HCT116 (cell line): ENCODE data around the gene SCAF1. TPM values are rescaled to one million over a fixed set of nuclear protein-coding genes. Genes with fewer than 3 reads are reported as not detected.

Experiments used
- ATAC-seq: fragments of 200-7000 bp; cut with Tn5 transposase; 2 replicates; pipeline ENCODE4 v1.9.1; 2020; ENCODE audit warnings: mild to moderate bottlenecking, moderate library complexity
- BruUV-seq: library from RNA; stranded (reverse); fragments of 400-500 nt; replicated peaks from 2 replicates; lab custom pipeline; 2021; lab: Mats Ljungman, UMichigan
- CTCF ChIA-PET: fragments of 300-600 bp; sonication (Branson Sonifier 250); formaldehyde crosslinking; loops from one replicate; lab custom pipeline; 2021; ENCODE audit warnings: antibody characterized with exemption; lab: Charles Lee
- POLR2A ChIA-PET: fragments of 300-600, 350-600 bp; sonication (Branson Sonifier 250); formaldehyde crosslinking; loops from one replicate; lab custom pipeline; 2021; ENCODE audit warnings: antibody characterized with exemption; lab: Charles Lee
- RAD21 ChIA-PET, 2 experiments: fragments of 300-600 bp; sonication (Branson Sonifier 250); formaldehyde crosslinking; loops; one replicate each; lab custom pipeline; 2023; ENCODE audit warnings: low total read pairs in 2 of 2; ENCODE audit not compliant: uncharacterized antibody in 2 of 2, unreplicated experiment in 2 of 2, low non-redundant PET in 1 of 2; lab: Charles Lee
- DNase-seq: peaks from one replicate; pipeline ENCODE4 v3.0.0-alpha.2; 2010; ENCODE audit warnings: low read depth, low spot score
- H2AFZ ChIP-seq: fragments of 200-600 bp; shearing (Covaris generic), sonication (generic); 2 replicates; pipeline ENCODE4 v1.6.1; 2017; ENCODE audit warnings: low read depth, mixed run types, mixed read lengths, antibody characterized with exemption, low read length; ENCODE audit not compliant: poor library complexity, severe bottlenecking
- H3K27ac ChIP-seq: 2 replicates; pipeline ENCODE4 v1.5.1; 2012; ENCODE audit warnings: low read depth, low read length
- H3K27me3 ChIP-seq: fragments of 200-600 bp; sonication (generic); 2 replicates; pipeline ENCODE4 v1.6.1; 2016; ENCODE audit warnings: mixed run types, low read length, mixed read lengths; ENCODE audit not compliant: insufficient read depth
- H3K36me3 ChIP-seq, 2 experiments: fragments of 200-500 bp in 1 of 2; fragments of 200-600 bp in 1 of 2; sonication (Bioruptor generic) in 1 of 2; sonication (generic) in 1 of 2; 2 replicates each; pipeline versions ENCODE4 v1.5.1 to v1.6.1; 2014 to 2016; ENCODE audit warnings: low read length in 2 of 2, inconsistent platforms in 1 of 2, mixed read lengths in 1 of 2, mixed run types in 1 of 2; ENCODE audit not compliant: insufficient read depth in 2 of 2, control insufficient read depth in 1 of 2
- H3K4me1 ChIP-seq, 2 experiments: fragments of 200-600 bp in 1 of 2; sonication (generic) in 1 of 2; 2 replicates each; pipeline versions ENCODE4 v1.5.1 to v1.6.1; 2012 to 2017; ENCODE audit warnings: low read length in 2 of 2, inconsistent platforms in 1 of 2, mild to moderate bottlenecking in 1 of 2, mixed read lengths in 1 of 2, mixed run types in 1 of 2, moderate library complexity in 1 of 2; ENCODE audit not compliant: insufficient read depth in 2 of 2, control insufficient read depth in 1 of 2
- H3K4me2 ChIP-seq: fragments of 200-600 bp; sonication (generic); 2 replicates; pipeline ENCODE4 v1.6.1; 2017; ENCODE audit warnings: mixed run types, low read length, mixed read lengths
- H3K4me3 ChIP-seq, 2 experiments: fragments of 200-600 bp in 1 of 2; sonication (generic) in 1 of 2; replicated peaks in 1 of 2; 2 replicates each; pipeline ENCODE4 v1.5.1; 2011 to 2016; ENCODE audit warnings: low read length in 2 of 2, control low read depth in 1 of 2, low read depth in 1 of 2, mild to moderate bottlenecking in 1 of 2, mixed read lengths in 1 of 2, mixed run types in 1 of 2
- H3K79me2 ChIP-seq: fragments of 200-600 bp; sonication (generic); 2 replicates; pipeline ENCODE4 v1.6.1; 2017; ENCODE audit warnings: mild to moderate bottlenecking, mixed run types, low read length, moderate library complexity, mixed read lengths; ENCODE audit not compliant: insufficient read depth
- H3K9ac ChIP-seq: fragments of 200-600 bp; sonication (generic); 2 replicates; pipeline ENCODE4 v1.6.1; 2016; ENCODE audit warnings: low read length, mixed read lengths
- H3K9me2 ChIP-seq: fragments of 200-600 bp; sonication (generic), shearing (Covaris generic); 2 replicates; pipeline ENCODE4 v1.6.1; 2017; ENCODE audit warnings: mixed run types, mild to moderate bottlenecking, moderate library complexity; ENCODE audit not compliant: insufficient read depth
- H3K9me3 ChIP-seq, 2 experiments: fragments of 200-500 bp in 1 of 2; fragments of 200-600 bp in 1 of 2; sonication (Bioruptor generic) in 1 of 2; sonication (generic) in 1 of 2; 2 replicates each; pipeline ENCODE4 v1.6.1; 2014 to 2017; ENCODE audit warnings: low read length in 2 of 2, mixed read lengths in 2 of 2, inconsistent platforms in 1 of 2, low read depth in 1 of 2, mild to moderate bottlenecking in 1 of 2, mixed run types in 1 of 2, moderate library complexity in 1 of 2; ENCODE audit not compliant: control insufficient read depth in 1 of 2, insufficient read depth in 1 of 2
- H4K20me1 ChIP-seq: fragments of 200-600 bp; sonication (generic), shearing (Covaris generic); 2 replicates; pipeline ENCODE4 v1.6.1; 2017; ENCODE audit warnings: mixed run types, mild to moderate bottlenecking, moderate library complexity; ENCODE audit not compliant: insufficient read depth
- ATF3 ChIP-seq: IDR thresholded peaks from 2 replicates; pipeline ENCODE4 v1.6.1; 2012
- CBX3 ChIP-seq: IDR thresholded peaks from 2 replicates; pipeline ENCODE4 v1.6.1; 2012; ENCODE audit warnings: low read depth
- CTCF ChIP-seq, 3 experiments: fragments of 200-600 bp in 1 of 3; sonication (generic) in 1 of 3; IDR thresholded peaks in 2 of 3; conservative IDR thresholded peaks in 1 of 3; 2 replicates each; pipeline ENCODE4 v1.5.1; 2012 to 2017; ENCODE audit warnings: low read depth in 2 of 3, low read length in 2 of 3, antibody characterized with exemption in 1 of 3, borderline replicate concordance in 1 of 3, control low read depth in 1 of 3, mild to moderate bottlenecking in 1 of 3, mixed read lengths in 1 of 3, mixed run types in 1 of 3, moderate library complexity in 1 of 3; ENCODE audit not compliant: insufficient read depth in 1 of 3
- EGR1 ChIP-seq: IDR thresholded peaks from 2 replicates; pipeline ENCODE4 v1.6.1; 2012; ENCODE audit warnings: low read depth
- ELF1 ChIP-seq: IDR thresholded peaks from 2 replicates; pipeline ENCODE4 v1.6.1; 2012; ENCODE audit warnings: low read depth, borderline replicate concordance
- EZH2 ChIP-seq: fragments of 200-600 bp; sonication (generic); IDR thresholded peaks from 2 replicates; pipeline ENCODE4 v1.6.1; 2017; ENCODE audit warnings: antibody characterized with exemption, mixed run types
- EZH2phosphoT487 ChIP-seq: fragments of 200-600 bp; IDR thresholded peaks from 2 replicates; pipeline ENCODE4 v1.6.1; 2018; ENCODE audit warnings: antibody characterized with exemption, borderline replicate concordance
- FOSL1 ChIP-seq: IDR thresholded peaks from 2 replicates; pipeline ENCODE4 v1.6.1; 2012; ENCODE audit warnings: low read depth
- JUND ChIP-seq: IDR thresholded peaks from 2 replicates; pipeline ENCODE4 v1.6.1; 2012
- MAX ChIP-seq: IDR thresholded peaks from 2 replicates; pipeline ENCODE4 v1.6.1; 2012
- POLR2AphosphoS5 ChIP-seq: IDR thresholded peaks from 2 replicates; pipeline ENCODE4 v1.6.1; 2011; ENCODE audit warnings: mild to moderate bottlenecking, low read depth, low read length, moderate library complexity
- RAD21 ChIP-seq: IDR thresholded peaks from 2 replicates; pipeline ENCODE4 v1.6.1; 2012; ENCODE audit warnings: low read depth, mild to moderate bottlenecking
- SIN3A ChIP-seq: IDR thresholded peaks from 2 replicates; pipeline ENCODE4 v1.6.1; 2012; ENCODE audit warnings: low read depth
- SP1 ChIP-seq: IDR thresholded peaks from 2 replicates; pipeline ENCODE4 v1.6.1; 2012; ENCODE audit warnings: low read depth
- SRF ChIP-seq: IDR thresholded peaks from 2 replicates; pipeline ENCODE4 v1.6.1; 2012; ENCODE audit warnings: low read depth
- YY1 ChIP-seq: IDR thresholded peaks from 2 replicates; pipeline ENCODE4 v1.6.1; 2011; ENCODE audit warnings: low read length, low read depth, moderate library complexity, mild to moderate bottlenecking; ENCODE audit not compliant: insufficient replicate concordance; ENCODE audit errors: extremely low read depth
- ZFX ChIP-seq: fragments of 450-650 bp; IDR thresholded peaks from 2 replicates; pipeline ENCODE4 v1.6.1; 2017
- intact Hi-C: fragments of 100-400 bp; cut with micrococcal nuclease; formaldehyde crosslinking; loops from 2 replicates; pipeline ENCODE4 v1.10.0; 2022
- total RNA-seq: library from RNA; stranded (reverse); gene quantifications from one replicate; pipeline ENCODE4 v1.2.1, GENCODE V29; 2021; ENCODE audit not compliant: unreplicated experiment

The SCAF1 gene
- total RNA-seq, 1 experiment from 2014 or later: 96.8 TPM

GRCh38 chr19:49663224-49663623, 21.2 kb downstream of the SCAF1 start:
- no peaks in the 10 kb centered on the region for H3K27me3 ChIP-seq
- ChIA-PET CTCF (no interaction called here), POLR2A (interaction anchor here (2.5 to 2.9 kb wide), 2 partner anchors 12 to 23 kb away, joined by 24 to 53 read pairs; partner anchors contain the start of genes PRMT1 and RRAS), RAD21 (no interaction called here)
- H3K4me3 ChIP-seq: no peak overlapping the region
- H3K4me2 ChIP-seq: peak overlapping the region; percentile 78; the same call in 1 of the 2 replicates
- peak overlapping the region; percentile 95; the same call in 1 of the 2 replicates for H3K27ac ChIP-seq
- H3K9ac ChIP-seq: no peak overlapping the region; the same call in 1 of the 2 replicates
- ATAC-seq (no peak), DNase-seq (no peak)
- no peaks in the 10 kb centered on the region for H4K20me1 ChIP-seq
- peaks cover 47% of the 10 kb centered on the region for H3K79me2 ChIP-seq
- TF ChIP-seq CTCF (IDR thresholded peaks at IDR 0.05 in 2 of 3, conservative IDR thresholded peaks at IDR 0.05 in 1 of 3; ENCODE audit: borderline replicate concordance in 1 of 3, insufficient read depth in 1 of 3, low read depth in 2 of 3, low read length in 2 of 3) (no peak), POLR2AphosphoS5 (peak; percentile 36; the same call in 1 of the 2 replicates)
- H3K9me2 ChIP-seq: no peaks in the 10 kb centered on the region
- BruUV-seq: no TSS peak
- intact Hi-C loops: no loop called here
- H3K4me1 ChIP-seq: peaks cover 6 to 24% of the 10 kb centered on the region in 2 experiments; a peak in 3 of 4 replicates
- no peak overlapping the region for H2AFZ ChIP-seq
- peaks cover 12 to 45% of the 10 kb centered on the region in 2 experiments; a peak in 3 of 4 replicates for H3K36me3 ChIP-seq
- no peaks in the 10 kb centered on the region for H3K9me3 ChIP-seq

GRCh38 chr19:49664171-49665035, 22.4 kb downstream of the SCAF1 start:
- Histone ChIP-seq H3K4me3 (peak overlapping the region; percentile 90 to 95), H3K9me3 (no peaks in the 10 kb centered on the region), H3K27ac (peak overlapping the region; percentile 95), H4K20me1 (no peaks in the 10 kb centered on the region), H3K4me2 (peak overlapping the region; percentile 78), H2AFZ (no peak overlapping the region), H3K9ac (peak overlapping the region; percentile 91), H3K36me3 (peaks cover 8 to 39% of the 10 kb centered on the region in 2 experiments), H3K4me1 (peaks cover 6 to 25% of the 10 kb centered on the region in 2 experiments; a peak in 3 of 4 replicates), H3K9me2 (no peaks in the 10 kb centered on the region), H3K27me3 (no peaks in the 10 kb centered on the region), H3K79me2 (peaks cover 58% of the 10 kb centered on the region)
- CTCF ChIA-PET: interaction anchor here (0.8 to 2.2 kb wide), 6 partner anchors 11 to 94 kb away, joined by 3 to 6 read pairs (median 4); partner anchors contain the start of genes PRMT1, RRAS and SCAF1
- POLR2A ChIA-PET: interaction anchor here (1.1 to 2.9 kb wide), 7 partner anchors 8 to 186 kb away, joined by 3 to 53 read pairs (median 9); partner anchors contain the start of genes PRMT1, RRAS and SCAF1
- ATAC-seq: peak; percentile 82
- RAD21 ChIA-PET: no interaction called here
- intact Hi-C loops: loop anchor here (1.0 kb wide), 1 partner anchor 22 kb away; the partner anchor contains the start of gene SCAF1
- DNase-seq: peak; percentile 94
- BruUV-seq: no TSS peak
- TF ChIP-seq YY1 (peak; percentile 17), ZFX (no peak), FOSL1 (no peak), JUND (no peak), CBX3 (peak; percentile 81; the same call in 1 of the 2 replicates), SRF (peak; percentile 62; the same call in 1 of the 2 replicates), EZH2 (no peak), SP1 (peak; percentile 88), POLR2AphosphoS5 (peak; percentile 89), ELF1 (no peak; the same call in 1 of the 2 replicates), RAD21 (no peak), EGR1 (peak; percentile 59), MAX (peak; percentile 98), SIN3A (peak; percentile 96), ATF3 (no peak), EZH2phosphoT487 (no peak)
